Endothelial cell of umbilical vein (primary cell): ENCODE data around the gene ZDHHC22. TPM values are rescaled to one million over a fixed set of nuclear protein-coding genes. Genes with fewer than 3 reads are reported as not detected.

Source experiments
- BruUV-seq: library from RNA; stranded (reverse); fragments of 400-500 nt; replicated peaks from 2 replicates; lab custom pipeline; 2021; lab: Mats Ljungman, UMichigan
- CTCF ChIA-PET: fragments of 300-600, 350-600 bp; sonication (Branson Sonifier 250); formaldehyde crosslinking; loops from one replicate; lab custom pipeline; 2021; ENCODE audit warnings: antibody characterized with exemption, inconsistent platforms; lab: Charles Lee
- POLR2A ChIA-PET: fragments of 300-600, 350-600 bp; sonication (Branson Sonifier 250); formaldehyde crosslinking; loops from one replicate; lab custom pipeline; 2021; ENCODE audit warnings: antibody characterized with exemption, inconsistent platforms; lab: Charles Lee
- DNase-seq: peaks from one replicate; pipeline ENCODE4 v3.0.0-alpha.2; 2011; ENCODE audit warnings: low read depth, low spot score
- FAIRE-seq: peaks from 2 replicates; lab custom pipeline; 2011; peaks lifted over from hg19 to GRCh38; lab: Jason Lieb, UNC
- H2AFZ ChIP-seq: 2 replicates; pipeline ENCODE4 v1.6.0; 2012; ENCODE audit warnings: low read depth, low read length, control low read depth, inconsistent platforms
- H3K27ac ChIP-seq: 2 replicates; pipeline ENCODE4 v1.5.1; 2011; ENCODE audit warnings: low read depth, mild to moderate bottlenecking, control low read depth, low read length, moderate library complexity; ENCODE audit not compliant: insufficient read depth
- H3K27me3 ChIP-seq, 2 experiments: 2 replicates each; pipeline versions ENCODE4 v1.6.0 to v1.6.1; 2011; ENCODE audit warnings: low read length in 2 of 2, mixed read lengths in 1 of 2; ENCODE audit not compliant: control insufficient read depth in 2 of 2, insufficient read depth in 2 of 2
- H3K36me3 ChIP-seq, 2 experiments: 2 replicates in 1 of 2; 3 replicates in 1 of 2; pipeline ENCODE4 v1.5.1; 2011; ENCODE audit warnings: low read length in 2 of 2, mild to moderate bottlenecking in 1 of 2, moderate library complexity in 1 of 2; ENCODE audit not compliant: control insufficient read depth in 2 of 2, insufficient read depth in 2 of 2; ENCODE audit errors: extremely low read depth in 1 of 2
- H3K4me1 ChIP-seq: 3 replicates; pipeline ENCODE4 v1.5.1; 2011; ENCODE audit warnings: mild to moderate bottlenecking, low read length; ENCODE audit not compliant: control insufficient read depth, insufficient read depth; ENCODE audit errors: extremely low read depth
- H3K4me2 ChIP-seq: 2 replicates; pipeline ENCODE4 v1.6.1; 2011; ENCODE audit warnings: low read length, control low read depth, mixed read lengths; ENCODE audit not compliant: insufficient read depth
- H3K4me3 ChIP-seq, 3 experiments: fragments of 200-600 bp in 1 of 3; sonication (generic), shearing (Covaris generic) in 1 of 3; replicated peaks in 1 of 3; 2 replicates each; pipeline ENCODE4 v1.5.1; 2011 to 2016; ENCODE audit warnings: control low read depth in 3 of 3, low read length in 3 of 3, mild to moderate bottlenecking in 2 of 3, inconsistent platforms in 1 of 3, low read depth in 1 of 3, moderate library complexity in 1 of 3; ENCODE audit not compliant: insufficient read depth in 1 of 3
- H3K79me2 ChIP-seq: 2 replicates; pipeline ENCODE4 v1.6.0; 2012; ENCODE audit warnings: low read length, inconsistent platforms; ENCODE audit not compliant: control insufficient read depth, insufficient read depth
- H3K9ac ChIP-seq: replicated peaks from 2 replicates; pipeline ENCODE3; 2011; ENCODE audit warnings: low read length, control low read depth; ENCODE audit not compliant: insufficient read depth; ENCODE audit errors: extremely low read depth
- H3K9me1 ChIP-seq: replicated peaks from 3 replicates; pipeline ENCODE4 v1.6.0; 2011; ENCODE audit warnings: mild to moderate bottlenecking, low read length; ENCODE audit not compliant: control insufficient read depth, insufficient read depth; ENCODE audit errors: extremely low read depth
- H3K9me3 ChIP-seq: replicated peaks from 2 replicates; pipeline ENCODE4 v1.5.1; 2012; ENCODE audit warnings: low read length, inconsistent platforms; ENCODE audit not compliant: control insufficient read depth, insufficient read depth
- H4K20me1 ChIP-seq: replicated peaks from 2 replicates; pipeline ENCODE3; 2011; ENCODE audit warnings: mild to moderate bottlenecking, low read length; ENCODE audit not compliant: control insufficient read depth, insufficient read depth; ENCODE audit errors: extremely low read depth
- CTCF ChIP-seq, 2 donors: IDR thresholded peaks; 1 replicate in 1 of 2; 2 replicates in 1 of 2; pipeline ENCODE4 v1.5.1; 2011; ENCODE audit warnings: low read length in 2 of 2, mild to moderate bottlenecking in 2 of 2, moderate library complexity in 2 of 2, control low read depth in 1 of 2, inconsistent platforms in 1 of 2, low read depth in 1 of 2; ENCODE audit not compliant: insufficient read depth in 1 of 2; ENCODE audit errors: extremely low read depth in 1 of 2
- EZH2 ChIP-seq: IDR thresholded peaks from 2 replicates; pipeline ENCODE4 v1.6.1; 2012; ENCODE audit warnings: borderline replicate concordance, low read depth, mild to moderate bottlenecking, moderate library complexity, low read length, inconsistent platforms; ENCODE audit not compliant: severe bottlenecking
- FOS ChIP-seq: IDR thresholded peaks from 2 replicates; pipeline ENCODE4 v1.6.1; 2011; ENCODE audit warnings: mild to moderate bottlenecking, low read length, moderate library complexity, borderline replicate concordance; ENCODE audit not compliant: insufficient read depth
- GATA2 ChIP-seq: IDR thresholded peaks from 2 replicates; pipeline ENCODE4 v1.7.0; 2011; ENCODE audit warnings: low read depth, mild to moderate bottlenecking, moderate library complexity, mixed read lengths, low read length; ENCODE audit not compliant: insufficient read length, insufficient read depth
- JUN ChIP-seq: IDR thresholded peaks from 2 replicates; pipeline ENCODE4 v1.6.1; 2011; ENCODE audit warnings: borderline replicate concordance, low read depth; ENCODE audit not compliant: insufficient read length, insufficient read depth
- MAX ChIP-seq: IDR thresholded peaks from 2 replicates; pipeline ENCODE4 v1.6.1; 2011; ENCODE audit not compliant: insufficient read depth, insufficient read length
- MYC ChIP-seq: IDR thresholded peaks from one replicate; pipeline ENCODE4 v1.6.1; 2011; ENCODE audit warnings: mild to moderate bottlenecking, low read depth, low read length
- POLR2A ChIP-seq: IDR thresholded peaks from 2 replicates; pipeline ENCODE4 v1.6.1; 2012; ENCODE audit warnings: low read depth, mild to moderate bottlenecking, control low read depth, low read length
- POLR2AphosphoS5 ChIP-seq: IDR thresholded peaks from 2 replicates; pipeline ENCODE4 v1.6.1; 2012; ENCODE audit warnings: low read depth, mild to moderate bottlenecking, control low read depth, low read length, moderate library complexity; ENCODE audit not compliant: insufficient read depth
- dilution Hi-C: fragments of 300-500 bp; cut with MboI; formaldehyde crosslinking; loops from one replicate; pipeline ENCODE4 v1.15.0; 2019; ENCODE audit warnings: low sequenced_read_pairs; ENCODE audit not compliant: extremely low pct_ligation_motif_present
- intact Hi-C: fragments of 100-400 bp; cut with micrococcal nuclease; formaldehyde crosslinking; loops from one replicate; pipeline ENCODE4 v1.10.0; 2022
- polyA plus RNA-seq, 4 experiments: library from polyadenylated mRNA; depleted of rRNA in 3 of 4; stranded (reverse) in 3 of 4; unstranded in 1 of 4; fragments of >200 nt; gene quantifications; 2 replicates each; pipeline versions ENCODE4 v1.2.1 to v1.2.3, GENCODE V29; 2011 to 2012; ENCODE audit warnings: missing spikeins in 1 of 4
- total RNA-seq: library from RNA; stranded (reverse); gene quantifications from 2 replicates; pipeline ENCODE4 v1.2.3, GENCODE V29; 2021

Gene ZDHHC22
- total and polyA plus RNA-seq, 2 donors (not counting 3 experiments of a cell fraction or from before 2014, with no cell fraction given), result 0.03 to 0.24 TPM

GRCh38 chr14:77139022-77139421, 2.6 kb downstream of the ZDHHC22 start:
- FAIRE-seq, result no peak

More at GRCh38 chr14:77139022-77139421, 2.6 kb downstream of the ZDHHC22 start:
- Histone ChIP-seq H3K9me1 (no peaks in the 10 kb centered on the region), H2AFZ (no peak overlapping the region), H3K9ac (no peak overlapping the region), H3K4me3 (no peak overlapping the region), H3K27me3 (peaks cover 44 to 47% of the 10 kb centered on the region in 2 experiments), H3K4me1 (peaks cover 13% of the 10 kb centered on the region), H4K20me1 (no peaks in the 10 kb centered on the region), H3K9me3 (no peaks in the 10 kb centered on the region), H3K4me2 (no peak overlapping the region), H3K36me3 (no peaks in the 10 kb centered on the region), H3K27ac (no peak overlapping the region), H3K79me2 (no peaks in the 10 kb centered on the region)
- TF ChIP-seq MAX, result no peak
- TF ChIP-seq JUN, result no peak
- no peak for TF ChIP-seq POLR2A
- no peak for TF ChIP-seq GATA2
- TF ChIP-seq EZH2, result no peak
- no peak for TF ChIP-seq CTCF (IDR thresholded peaks at IDR 0.05; ENCODE audit: extremely low read depth in 1 of 2, insufficient read depth in 1 of 2, low read depth in 1 of 2, low read length in 2 of 2)
- no peak for TF ChIP-seq MYC
- no peak for TF ChIP-seq POLR2AphosphoS5
- TF ChIP-seq FOS, result no peak
- intact Hi-C loops, result loop anchor here (1.0 kb wide), 1 partner anchor 177 kb away; no protein-coding TSS in a partner anchor
- POLR2A ChIA-PET, result no interaction called here
- CTCF ChIA-PET, result interaction anchor here (1.8 to 6.0 kb wide), 2 partner anchors 13 to 177 kb away, joined by 9 to 48 read pairs; no protein-coding TSS in a partner anchor
- no TSS peak for BruUV-seq
- DNase-seq, result no peak
- dilution Hi-C loops, result no loop called here
